IPS-NIHi11 (cell line): ENCODE measurements around the gene MBP.

ENCODE experiments used
- DNase-seq: peaks from one replicate; pipeline ENCODE4 v3.0.0; 2012; ENCODE audit warnings: mixed read lengths, low spot score

The MBP gene

GRCh38 chr18:77100751-77101355 is 31.7 kb downstream of the MBP start:
- DNase-seq: no peak

GRCh38 chr18:77099485-77100370 is 32.9 kb downstream of the MBP start:
- no peak for DNase-seq

- DNase-seq: no peak
Observed at GRCh38 chr18:77098538-77099174, 33.9 kb downstream of the MBP start.

DNA sequence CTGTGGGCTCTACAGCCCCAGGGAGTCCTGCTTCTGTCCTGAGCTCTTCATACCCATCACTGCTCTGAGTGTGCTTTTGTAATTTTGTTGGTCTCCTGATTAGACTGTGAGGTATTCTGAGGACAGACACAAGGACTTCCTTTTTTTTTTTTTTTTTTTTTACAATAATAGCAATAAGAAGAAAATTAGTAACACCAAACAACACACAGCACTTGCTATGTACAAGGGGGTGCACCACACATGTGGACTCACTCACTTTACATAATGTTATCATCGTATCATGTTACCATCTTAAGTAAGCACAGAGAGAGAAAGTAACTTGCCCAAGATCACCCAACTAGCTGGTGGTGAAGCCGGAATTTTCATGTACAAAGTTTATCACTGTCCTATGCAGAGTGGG is 34.6 kb downstream of the MBP start:
- DNase-seq: no peak

GRCh38 chr18:77096936-77097886 is 35.4 kb downstream of the MBP start:
- peak; percentile 59 for DNase-seq

DNA sequence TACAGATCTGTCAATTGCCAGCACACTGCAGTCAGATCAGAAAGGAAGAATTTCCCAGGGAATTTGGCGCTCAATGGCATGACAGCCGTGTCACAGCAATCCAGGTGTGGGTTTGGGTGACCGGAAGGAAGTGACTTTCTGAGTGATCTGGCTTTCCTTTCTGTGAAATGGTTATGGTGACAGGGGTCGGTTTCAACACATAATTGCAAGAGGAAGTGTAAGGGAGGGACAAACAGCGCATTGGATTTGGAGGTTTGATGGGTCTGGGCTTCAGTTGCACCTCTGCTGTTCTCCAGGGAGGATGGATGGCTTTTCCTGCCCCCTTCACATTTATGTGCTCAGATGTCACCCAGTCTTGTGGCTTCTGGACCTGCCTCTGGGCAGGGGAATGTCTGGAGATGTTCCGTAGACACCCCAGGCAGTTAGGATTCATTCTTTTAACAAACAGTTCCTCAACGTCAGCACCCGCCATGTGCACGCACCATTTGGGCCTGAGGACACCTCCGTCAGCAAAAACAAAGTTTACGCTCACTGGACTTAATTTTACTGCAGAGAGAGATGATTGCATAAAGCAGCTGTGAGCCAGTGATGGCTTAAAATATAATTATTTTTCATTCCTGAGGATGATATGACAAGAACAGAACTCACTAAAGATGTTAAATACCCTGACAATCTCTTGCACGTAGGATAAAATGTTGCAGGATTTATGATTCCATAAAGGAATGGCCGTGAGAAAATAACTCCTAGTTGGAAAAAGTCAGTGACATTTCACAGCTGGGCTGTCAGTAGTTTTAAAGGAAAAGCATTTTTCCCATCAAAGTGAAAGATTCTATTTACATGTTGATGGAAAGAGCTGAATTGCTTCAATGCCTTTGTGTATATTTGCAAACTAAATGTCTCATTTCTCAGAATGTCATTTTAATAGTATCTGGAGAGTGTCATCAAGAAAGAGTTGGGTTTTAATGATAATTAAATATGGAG is 36.9 kb downstream of the MBP start:
- DNase-seq: no peak

- DNase-seq: no peak
Observed at GRCh38 chr18:77093586-77093985, 39.0 kb downstream of the MBP start.

DNA sequence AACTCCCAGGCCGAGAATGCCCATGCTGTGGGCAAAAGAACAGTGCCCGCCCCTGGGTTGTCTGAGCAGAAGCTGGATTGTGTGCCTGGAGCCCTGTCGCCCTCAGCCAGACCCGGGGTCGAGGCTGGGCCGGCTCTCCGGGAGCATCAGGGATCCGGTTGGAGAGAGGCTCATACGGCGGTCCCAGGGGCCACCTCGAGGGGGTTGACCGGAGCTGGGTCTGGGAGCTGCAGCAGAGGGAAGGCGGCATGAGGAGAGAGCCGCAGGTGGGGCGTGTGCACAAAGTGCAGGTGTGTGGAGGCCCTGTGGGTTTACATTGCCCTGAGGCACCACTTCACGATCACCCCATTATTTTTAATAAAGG is 39.5 kb downstream of the MBP start:
- no peak for DNase-seq

- no peak for DNase-seq
Observed at GRCh38 chr18:77092104-77093066, 40.2 kb downstream of the MBP start.

- DNase-seq: no peak
Observed at GRCh38 chr18:77091366-77091765, 41.2 kb downstream of the MBP start.

DNA sequence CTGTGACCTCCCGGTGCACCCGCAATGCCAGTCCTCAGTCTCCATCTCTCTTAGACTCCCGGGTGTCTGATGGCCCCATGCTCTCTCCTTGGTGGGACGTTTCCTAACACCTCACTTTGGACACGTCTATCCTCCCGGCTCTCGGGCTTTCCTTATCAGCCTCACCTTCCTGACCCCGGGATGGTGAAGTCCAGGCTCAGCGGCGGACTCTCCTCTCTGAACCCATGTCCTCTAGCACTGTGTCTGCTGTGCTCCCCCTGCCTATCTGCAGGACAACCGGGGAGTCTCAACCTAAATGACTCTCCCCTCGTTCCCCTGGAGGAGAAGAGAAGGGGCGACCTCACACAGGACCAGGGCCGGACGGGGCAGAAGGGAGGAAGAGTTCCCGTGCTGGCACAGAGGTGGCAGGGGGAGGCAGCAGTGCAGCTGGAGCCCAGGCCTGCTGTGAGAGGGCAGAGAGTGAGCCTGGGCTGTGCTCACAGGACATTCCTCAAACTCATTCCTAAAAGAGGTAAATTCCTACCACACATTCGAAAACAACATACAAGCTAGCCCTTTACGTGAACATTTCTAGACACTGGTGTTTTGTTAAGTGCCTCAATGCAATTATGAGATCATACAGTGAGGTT is 41.9 kb downstream of the MBP start:
- no peak for DNase-seq

- no peak for DNase-seq
Observed at GRCh38 chr18:77089723-77090285, 42.8 kb downstream of the MBP start.

DNA sequence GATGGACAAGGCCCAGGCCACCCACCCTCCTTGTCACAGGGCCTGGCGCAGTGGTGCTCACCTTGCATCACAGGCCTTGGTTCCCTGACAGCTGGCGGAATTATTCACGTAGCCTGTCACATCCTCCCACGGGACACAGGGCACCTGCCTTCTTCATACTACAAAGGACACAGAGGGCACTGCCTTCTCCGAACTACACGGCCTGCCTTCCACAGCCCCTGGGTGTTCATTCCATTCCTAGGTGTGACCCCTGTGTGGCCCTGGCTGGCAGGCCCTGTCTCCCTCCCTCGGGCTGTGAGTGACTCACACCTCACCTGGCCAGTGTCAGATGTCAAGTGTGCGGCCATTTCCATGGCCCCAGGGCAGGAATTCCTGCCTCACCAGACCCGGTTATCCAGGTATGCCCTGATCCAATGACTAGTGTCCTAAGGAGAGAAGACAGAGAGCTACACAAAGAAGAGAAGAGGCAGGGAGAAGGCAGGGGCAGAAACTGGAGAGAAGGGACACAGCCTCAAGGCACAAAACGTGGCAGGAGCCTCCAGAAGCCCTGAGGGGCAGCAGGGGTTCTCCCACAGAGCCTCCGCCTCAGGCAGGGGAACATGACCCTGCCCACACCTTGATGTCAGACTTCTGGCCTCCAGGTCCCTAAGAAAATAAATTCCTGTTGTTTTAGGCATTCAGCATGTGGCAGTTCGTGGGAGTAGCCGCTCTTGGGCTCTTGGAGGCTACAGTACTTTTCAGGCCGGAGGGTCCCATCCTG is 43.4 kb downstream of the MBP start:
- DNase-seq: peak; percentile 72

DNA sequence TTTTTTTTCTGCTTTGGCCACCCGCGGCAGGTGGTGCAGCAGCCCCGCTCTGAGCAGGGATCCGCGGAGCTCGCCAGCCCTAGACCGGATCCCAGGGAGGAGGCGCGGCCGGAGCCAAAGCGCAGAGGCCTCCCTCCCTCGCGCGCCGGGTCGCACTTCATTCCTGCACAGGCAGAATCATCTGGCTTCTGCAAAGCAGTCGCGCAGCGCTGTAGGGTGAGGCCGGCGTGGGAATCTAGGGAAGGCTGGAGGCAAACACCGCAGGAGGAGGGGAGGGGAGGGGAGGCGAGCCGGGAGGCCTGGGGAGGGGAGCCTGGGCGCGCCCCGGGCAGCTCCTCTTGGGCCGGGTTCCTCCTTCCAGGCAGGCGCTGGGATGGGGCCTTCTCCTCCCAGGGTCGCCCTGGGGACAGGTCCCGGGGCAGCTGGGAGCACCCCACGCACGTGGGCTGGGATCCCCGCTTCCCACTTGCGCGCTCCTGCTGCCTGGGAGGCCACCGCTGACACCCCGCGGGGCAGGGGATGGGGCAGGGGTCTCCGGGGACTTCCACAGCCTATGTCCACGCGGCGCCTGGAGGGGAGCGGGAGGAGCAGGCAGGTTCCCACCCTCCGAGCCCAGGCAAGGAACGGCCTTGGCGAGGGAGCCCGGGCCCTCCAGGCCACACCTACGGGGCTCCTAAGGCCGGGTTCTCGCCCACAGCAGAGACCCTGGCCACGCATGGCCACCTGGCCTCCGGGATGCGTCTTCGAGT is 45.0 kb downstream of the MBP start:
- DNase-seq: peak; percentile 73

DNA sequence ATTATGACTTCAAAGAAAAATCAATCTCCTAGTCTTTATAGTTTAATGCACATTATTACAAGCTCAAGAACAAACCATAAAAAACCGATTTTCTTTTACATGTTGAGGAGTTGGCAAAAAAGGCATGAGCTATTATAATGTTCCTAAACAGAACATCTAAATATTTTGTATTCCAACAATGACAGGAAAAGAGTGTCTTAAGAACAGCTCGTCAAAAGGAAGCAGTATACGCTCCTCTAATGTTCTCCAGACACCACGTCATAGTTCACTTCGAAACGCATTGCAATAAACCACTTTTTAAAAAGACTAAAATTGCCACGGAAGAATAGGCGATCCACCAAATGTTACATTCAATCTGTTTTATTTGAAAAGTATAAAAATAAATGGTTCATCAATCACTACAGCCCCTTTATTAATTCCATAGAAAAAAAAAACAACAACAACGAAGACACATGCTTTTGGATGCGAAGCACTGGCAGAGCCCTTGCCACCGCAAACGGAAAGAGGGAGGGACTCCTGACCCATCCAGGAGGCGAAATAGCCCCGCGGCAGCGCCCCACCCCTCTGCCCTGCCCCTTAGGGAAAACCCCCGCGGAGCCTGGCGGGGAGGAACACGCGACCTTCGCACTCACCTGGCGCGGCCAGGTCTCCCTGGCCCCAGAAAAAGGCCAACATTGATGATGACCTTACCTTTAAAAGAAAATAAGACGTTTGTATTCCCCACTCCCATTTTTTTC is 45.8 kb downstream of the MBP start:
- DNase-seq: peak; percentile 58

DNA sequence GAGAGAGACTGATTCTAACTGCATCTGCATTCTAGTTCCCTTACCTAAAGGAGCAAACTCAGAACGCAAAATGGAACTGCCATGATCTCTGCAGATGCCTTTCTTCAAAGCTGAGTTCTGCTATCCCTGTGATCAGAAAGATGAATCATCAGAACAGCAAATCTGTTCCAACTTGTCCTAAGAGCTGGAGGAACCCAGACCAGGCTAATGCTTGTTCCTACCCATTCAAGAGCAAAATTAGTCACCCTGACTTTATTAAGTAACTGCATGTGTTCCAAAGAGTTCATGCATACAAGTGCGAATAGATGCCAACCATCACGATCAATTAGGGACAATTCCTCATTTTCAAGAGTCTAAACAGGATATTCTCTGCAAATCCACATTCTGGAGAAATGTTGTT is 46.5 kb downstream of the MBP start:
- no peak for DNase-seq

DNA sequence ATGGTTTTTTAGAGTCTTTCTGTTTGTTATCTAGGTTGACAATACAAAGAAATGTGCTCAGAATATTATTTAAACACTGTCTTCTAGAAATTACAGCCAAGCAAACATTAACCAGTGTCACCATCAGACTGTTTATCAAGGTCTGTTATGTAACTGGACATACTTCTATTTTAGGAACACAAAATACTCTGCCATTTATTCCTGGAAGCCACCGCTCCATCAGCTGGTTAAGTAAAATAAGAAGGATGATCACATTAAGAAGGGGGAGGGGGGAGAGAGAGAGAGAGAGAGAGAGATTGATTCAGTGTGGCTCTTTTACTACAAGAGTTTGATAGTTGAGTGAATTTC is 47.9 kb downstream of the MBP start:
- no peak for DNase-seq
